HG02970 (cell line): ENCODE results near the gene XPNPEP1.
"Not testable (repeated sequence)": the region's sequence is repeated elsewhere in the genome, so short reads cannot be mapped to it uniquely, and the experiment has no call there.

ENCODE experiments used
- ATAC-seq: cut with Tn5 transposase; IDR thresholded peaks from one replicate; pipeline ENCODE4 v1.9.1; 2021; ENCODE audit warnings: mild to moderate bottlenecking, moderate library complexity, moderate number of reproducible peaks; ENCODE audit not compliant: unreplicated experiment, low FRiP score

The XPNPEP1 gene

GRCh38 chr10:109926061-109926745 is 2.9 kb upstream of the XPNPEP1 start:
- no peak for ATAC-seq

- ATAC-seq: no peak
Measured at GRCh38 chr10:109924967-109925620, 1.8 kb upstream of the XPNPEP1 start.

- no peak for ATAC-seq
Measured at GRCh38 chr10:109924087-109924486, 776 bp upstream of the XPNPEP1 start.

DNA sequence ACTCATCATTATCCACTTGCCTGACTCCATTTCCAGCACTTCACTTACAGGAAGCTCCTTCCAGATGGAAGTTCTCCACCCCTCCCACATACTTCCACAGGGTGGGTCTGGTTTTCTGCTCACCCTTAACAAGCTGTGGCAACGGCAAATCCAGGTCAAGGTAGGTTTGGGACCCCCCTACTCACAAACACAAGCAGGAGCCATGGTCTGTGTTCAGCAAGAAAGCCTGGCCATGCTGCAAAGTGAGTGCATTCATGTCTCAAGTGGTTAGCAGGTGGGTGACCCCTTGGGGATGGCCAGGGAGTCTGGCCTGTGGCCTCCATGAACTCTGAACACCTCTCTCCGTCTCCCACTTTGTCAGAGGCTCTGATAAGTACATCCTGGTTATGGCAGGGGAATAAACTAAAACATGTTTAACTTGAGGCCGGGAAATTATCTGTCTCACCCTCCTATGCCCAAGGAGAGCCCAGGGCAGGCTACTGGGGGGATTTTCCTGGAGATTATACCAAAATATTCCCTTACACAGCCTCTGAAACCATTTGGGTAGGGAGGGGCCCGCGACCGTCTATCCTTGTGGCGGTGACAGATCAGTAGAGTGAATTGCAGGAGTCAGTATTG is 844 bp downstream of the XPNPEP1 start:
- no peak for ATAC-seq

- ATAC-seq: no peak
Measured at GRCh38 chr10:109920016-109920415, 3.3 kb downstream of the XPNPEP1 start.

- no peak for ATAC-seq
Measured at GRCh38 chr10:109919220-109919619, 4.1 kb downstream of the XPNPEP1 start.

DNA sequence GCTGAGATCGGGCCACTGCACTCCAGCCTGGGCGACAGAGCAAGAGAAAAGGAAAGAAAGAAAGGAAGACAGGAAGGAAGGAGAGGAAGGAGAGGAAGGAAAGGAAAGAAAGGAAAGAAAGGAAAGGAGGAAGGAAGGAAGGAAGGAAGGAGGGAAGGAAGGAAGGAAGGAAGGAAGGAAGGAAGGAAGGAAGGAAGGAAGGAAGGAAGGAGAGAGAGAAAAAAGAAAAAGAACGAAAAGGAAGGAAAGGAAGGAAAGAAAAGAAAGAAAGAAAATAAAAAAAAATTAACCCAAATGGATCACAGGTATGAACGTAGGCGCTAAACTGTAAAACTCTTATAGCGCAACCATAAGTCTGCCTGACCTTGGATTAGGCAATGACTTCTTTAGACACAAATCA is 4.6 kb downstream of the XPNPEP1 start:
- ATAC-seq: not testable (repeated sequence)

DNA sequence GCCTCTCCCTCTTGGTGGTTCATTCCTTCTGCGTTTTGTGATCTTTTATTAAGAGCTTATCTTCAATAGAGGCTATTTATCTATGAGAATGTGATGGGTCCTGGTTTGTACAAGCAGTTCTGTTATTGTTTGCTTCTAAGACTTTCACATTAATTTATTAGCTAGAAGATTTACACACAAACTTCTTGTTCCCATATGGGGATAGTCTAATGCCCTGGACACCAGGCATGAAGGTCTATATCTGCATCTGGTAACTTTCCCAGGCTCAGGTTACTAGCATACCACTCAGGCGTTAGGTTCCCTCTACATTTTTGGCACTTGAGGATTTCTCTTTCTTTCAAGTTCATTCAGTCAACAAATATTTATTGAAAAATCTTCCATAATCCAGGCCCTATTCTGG is 7.7 kb downstream of the XPNPEP1 start:
- no peak for ATAC-seq

DNA sequence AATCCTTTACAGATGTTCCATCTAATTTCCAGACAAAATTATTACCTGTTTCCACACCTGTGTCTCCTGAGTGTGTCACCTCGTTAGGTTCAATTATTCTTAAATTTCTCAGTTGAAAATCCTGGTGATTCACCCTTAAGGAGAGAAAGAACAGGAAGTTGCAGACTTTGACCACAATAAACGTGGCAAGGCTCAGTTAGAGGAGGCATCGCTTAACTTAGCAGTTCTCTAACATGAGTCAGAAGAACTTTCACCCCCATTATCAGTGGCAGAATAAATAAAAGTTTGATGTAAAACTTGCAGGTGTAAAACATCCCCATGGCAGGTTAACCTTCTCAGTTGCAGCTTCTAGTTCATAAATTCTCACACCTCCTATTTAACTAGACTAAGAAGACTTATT is 8.3 kb downstream of the XPNPEP1 start:
- no peak for ATAC-seq

DNA sequence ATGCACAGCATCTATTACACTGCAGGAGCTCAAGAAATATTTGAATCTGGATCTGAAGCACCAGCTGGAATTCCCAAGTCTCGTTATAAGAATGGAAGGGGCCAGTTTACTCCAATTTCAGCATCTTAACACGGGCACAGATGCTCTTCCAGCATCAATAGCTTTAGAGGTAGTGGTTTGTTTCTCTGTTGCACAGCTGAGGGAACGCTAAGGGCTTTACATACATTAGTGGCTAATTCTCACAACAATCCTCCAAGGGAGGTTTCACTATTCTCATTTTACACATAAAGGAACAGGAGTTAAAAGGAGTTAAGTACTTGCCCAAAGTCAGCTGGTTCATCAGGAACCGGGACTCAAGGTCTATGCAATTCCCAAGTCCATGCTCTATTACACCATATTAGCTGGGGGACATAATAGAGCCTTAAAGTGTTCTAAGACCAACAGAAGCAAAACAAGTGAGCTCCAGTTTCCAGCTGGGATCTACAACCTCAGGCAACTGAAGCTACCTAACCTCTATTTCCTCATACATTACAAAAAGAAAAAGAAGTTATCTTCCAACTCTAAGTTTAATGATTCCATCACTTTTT is 9.9 kb downstream of the XPNPEP1 start:
- no peak for ATAC-seq

GRCh38 chr10:109912335-109913281 is 10.7 kb downstream of the XPNPEP1 start:
- peak; percentile 78 for ATAC-seq

GRCh38 chr10:109911903-109912302 is 11.4 kb downstream of the XPNPEP1 start:
- no peak for ATAC-seq

GRCh38 chr10:109906316-109906715 is 17.0 kb downstream of the XPNPEP1 start:
- no peak for ATAC-seq

DNA sequence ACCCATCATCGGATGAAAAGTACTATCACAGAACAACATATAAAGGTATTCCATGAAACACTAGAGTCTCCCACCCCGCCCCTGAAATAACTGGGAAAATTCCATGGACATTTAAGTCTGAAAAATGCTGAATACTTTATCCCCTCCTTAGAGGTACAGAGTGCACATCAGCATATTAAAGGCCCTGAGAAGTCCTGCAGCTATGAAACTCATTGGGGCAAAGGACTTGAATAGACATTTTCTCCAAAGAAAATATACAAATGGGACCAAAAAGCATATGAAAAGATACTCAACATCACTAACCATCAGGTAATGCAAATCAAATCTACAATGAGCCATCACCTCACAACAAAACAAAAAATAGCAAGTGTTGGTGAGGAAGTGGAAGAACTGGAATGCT is 18.9 kb downstream of the XPNPEP1 start:
- ATAC-seq: no peak

GRCh38 chr10:109902992-109903947 is 20.0 kb downstream of the XPNPEP1 start:
- no peak for ATAC-seq

DNA sequence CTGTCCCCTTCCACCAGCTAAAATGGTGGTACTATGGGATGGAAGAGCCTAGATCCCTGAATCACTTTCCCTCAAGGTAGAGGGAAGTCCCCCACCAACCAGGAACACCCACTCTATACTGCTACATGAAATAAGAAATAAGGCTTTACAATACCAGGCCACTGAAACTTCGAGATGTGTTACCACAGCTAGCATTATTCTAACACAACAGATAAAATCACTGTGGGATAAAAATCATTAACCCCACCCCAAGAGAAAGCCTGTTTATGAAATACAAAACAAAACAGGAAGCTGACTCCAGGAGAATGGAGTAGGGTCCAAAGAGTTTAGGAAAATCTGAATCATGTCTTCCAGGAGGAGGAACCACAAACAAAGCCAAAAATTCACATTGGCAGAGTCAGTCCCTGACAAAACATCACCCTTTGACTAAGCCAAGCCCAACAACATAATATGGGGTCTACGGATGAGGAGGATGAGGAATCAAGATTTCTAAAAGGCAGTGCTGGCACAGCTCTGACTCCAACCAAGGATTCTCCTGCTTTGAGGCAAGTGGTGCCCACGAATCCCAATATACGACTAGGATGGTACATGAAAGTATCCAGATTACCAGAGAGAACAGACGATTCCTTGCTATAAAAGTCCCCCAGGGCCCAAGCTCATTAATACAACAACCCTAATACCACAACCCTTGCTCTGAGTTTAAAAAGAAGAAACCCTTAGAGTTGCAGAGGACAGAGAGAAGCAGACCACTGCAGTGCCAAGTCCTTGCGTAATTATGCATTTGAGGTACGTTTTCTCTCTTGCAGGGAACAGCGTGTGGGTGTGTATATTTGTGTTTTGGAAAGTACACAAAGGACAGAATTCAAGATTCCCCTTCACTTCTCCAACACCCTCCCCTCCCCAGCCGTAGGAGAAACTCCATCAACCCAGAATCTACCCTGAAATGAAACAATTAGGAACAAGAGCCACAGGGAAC is 23.7 kb downstream of the XPNPEP1 start:
- no peak for ATAC-seq

GRCh38 chr10:109898666-109899355 is 24.5 kb downstream of the XPNPEP1 start:
- no peak for ATAC-seq

GRCh38 chr10:109898007-109898406 is 25.3 kb downstream of the XPNPEP1 start:
- no peak for ATAC-seq
